DMS 273 (cell line): Measurements from ENCODE around the gene NNAT.
A peak's percentile ranks its signal among the peaks of the same experiment; 100 is the strongest.

Source experiments
- DNase-seq: peaks from one replicate; lab custom pipeline; 2025; ENCODE audit not compliant: unreplicated experiment; lab: John Stamatoyannopoulos, UW

The NNAT gene

DNA sequence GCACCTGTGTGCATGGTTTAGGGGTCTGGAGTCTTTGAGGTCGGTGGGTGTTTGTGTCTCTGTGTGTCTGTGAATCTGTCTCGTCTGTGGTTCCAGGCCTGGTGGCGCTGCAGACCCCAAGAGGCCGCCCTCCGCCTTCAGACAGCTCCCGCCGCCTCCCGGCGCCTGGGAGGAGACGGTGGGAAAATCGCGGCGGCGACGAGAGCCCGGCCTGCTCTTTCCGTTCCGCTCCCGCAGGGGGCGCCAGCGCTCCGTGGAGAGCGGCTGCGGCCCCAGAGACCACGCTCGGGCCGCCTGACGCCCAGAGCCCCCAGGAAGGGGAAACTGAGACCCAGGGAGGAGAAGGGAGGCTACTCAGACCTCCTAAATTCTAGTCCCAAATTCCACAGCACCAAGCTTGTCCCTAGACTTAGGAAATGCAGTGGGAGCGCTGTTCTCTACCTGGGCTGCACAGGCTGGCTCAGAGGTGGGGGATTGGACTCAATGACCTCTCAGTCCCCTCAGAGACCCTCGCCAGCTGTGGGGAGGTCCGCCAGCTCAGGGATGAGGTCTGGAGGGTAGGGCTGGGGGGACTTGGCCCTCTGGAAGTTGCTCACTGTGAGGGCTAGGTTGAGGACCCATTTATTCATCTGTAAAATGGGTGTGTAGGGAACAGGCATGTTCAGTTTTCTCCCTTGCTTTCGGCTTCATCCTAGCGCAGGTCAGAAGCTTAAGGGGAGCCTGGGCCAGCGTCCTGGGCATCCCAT, 43.5 kb downstream of the NNAT start:
- peak; percentile 84 for DNase-seq

DNA sequence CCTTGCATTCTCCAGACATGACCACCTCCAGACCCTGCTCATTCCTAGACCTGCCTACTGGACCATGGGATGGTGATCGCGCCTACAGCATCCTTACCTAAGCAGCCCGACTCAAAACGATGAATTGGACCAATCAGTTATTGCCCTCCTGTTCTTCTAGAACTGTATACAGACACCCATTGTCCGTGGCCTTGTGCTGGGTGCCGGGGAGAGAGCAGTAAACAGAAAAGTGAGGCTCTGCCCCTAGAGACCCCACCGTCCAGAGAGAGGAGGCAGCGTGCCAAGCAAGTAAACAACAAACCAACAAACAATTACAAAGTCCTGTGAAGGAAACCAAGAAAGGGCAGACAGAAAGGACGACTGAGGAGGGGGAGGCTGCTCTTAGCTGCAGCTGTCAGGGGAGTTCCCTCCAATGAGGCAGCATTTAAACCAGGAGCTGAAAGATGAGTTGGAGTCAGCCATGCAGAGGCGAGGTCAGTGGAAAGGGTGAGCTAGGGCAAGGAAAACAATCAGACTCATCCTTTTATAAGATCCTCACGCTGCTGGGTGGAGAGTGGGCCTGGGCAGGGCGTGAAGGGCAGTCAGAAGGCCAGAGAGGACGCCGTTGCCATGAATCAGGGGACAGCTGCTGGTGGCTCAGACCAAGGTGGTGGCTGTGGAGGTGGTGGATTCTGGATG, 44.2 kb downstream of the NNAT start:
- DNase-seq, result peak; percentile 36

GRCh38 chr20:37566590-37567330, 45.7 kb downstream of the NNAT start:
- no peak for DNase-seq

DNA sequence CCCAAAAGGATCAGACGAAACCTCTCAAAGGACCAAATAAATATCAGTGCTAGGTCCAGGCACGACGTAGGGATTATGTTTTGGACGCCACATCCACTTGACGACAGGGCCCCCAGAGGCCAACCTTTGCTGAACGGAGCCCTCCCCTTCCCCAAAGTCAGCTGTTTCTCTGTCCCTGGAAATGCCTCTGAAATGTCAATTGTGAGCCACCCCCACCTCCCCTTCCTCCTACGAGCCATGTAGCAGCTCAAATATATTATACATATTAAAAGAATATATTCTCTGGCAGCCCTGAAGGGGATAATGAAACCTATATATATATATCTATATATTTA, 46.2 kb downstream of the NNAT start:
- no peak for DNase-seq

GRCh38 chr20:37567671-37568588, 46.9 kb downstream of the NNAT start:
- DNase-seq, result peak; percentile 82

GRCh38 chr20:37570419-37570818, 49.4 kb downstream of the NNAT start:
- DNase-seq, result no peak

DNA sequence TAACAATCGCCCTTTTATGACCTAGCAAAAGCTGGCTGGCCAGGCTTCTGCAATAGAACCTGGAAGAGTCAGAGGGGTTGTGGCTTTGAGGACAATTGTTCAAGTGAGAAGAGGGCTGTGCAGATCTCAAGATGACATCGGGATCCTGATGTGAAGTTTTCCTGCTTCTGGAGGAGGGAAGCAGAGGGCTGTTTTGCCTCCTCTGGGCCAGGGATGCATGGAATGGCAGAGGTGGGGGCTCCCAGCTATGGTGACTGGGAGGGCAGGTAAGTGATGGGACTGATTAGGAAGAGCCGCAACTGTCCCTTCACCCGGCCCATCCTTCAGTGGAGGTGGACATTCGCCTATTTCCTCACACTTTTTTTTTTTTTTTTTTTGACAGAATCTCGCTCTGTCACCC, 50.0 kb downstream of the NNAT start:
- no peak for DNase-seq
